Measurements from ENCODE around the gene COA6.

The COA6 gene

GRCh38 chr1:234373064-234373958, at the start of gene COA6:
TSS of gene COA6 (plus strand) at chr1:234373456. CDS start at chr1:234373467, 11 bp downstream.
- peak; percentile 94 for DNase-seq (ENCODE audit: low spot score)

- no peak for DNase-seq (ENCODE audit: low spot score)
These were observed 48.4 kb upstream of the COA6 start for GRCh38 chr1:234324821-234325220.

DNA sequence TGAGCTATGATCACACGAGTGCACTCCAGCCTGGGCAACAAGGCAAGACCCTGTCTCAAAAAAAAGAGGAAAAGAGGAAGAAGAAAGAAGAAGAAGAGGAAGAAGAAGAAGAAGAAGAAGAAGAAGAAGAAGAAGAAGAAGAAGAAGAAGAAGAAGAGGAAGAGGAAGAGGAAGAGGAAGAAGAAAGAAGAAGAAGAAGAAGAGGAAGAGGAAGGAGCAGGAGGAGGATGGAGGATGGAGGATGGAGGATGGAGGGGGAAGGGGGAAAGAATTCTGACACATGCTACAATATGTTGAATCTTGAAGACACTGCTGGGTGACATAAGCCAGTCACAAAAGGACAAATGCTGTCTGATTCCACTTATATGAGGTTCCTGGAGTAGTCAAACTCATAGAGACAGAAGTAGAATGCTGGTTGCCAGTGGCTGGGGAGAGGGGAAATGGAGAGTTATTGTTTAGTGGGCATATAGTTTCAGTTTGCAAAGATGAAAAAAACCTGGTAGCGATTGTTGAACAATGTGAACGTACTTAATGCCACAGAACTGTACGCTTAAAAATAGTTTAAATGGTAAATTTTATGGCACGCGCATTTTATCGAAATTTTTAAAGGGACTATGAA, 47.3 kb upstream of the COA6 start:
- DNase-seq (ENCODE audit: low spot score): no peak

- peak; percentile 61 for DNase-seq (ENCODE audit: low spot score)
These were observed 46.5 kb upstream of the COA6 start for GRCh38 chr1:234326497-234327366.

GRCh38 chr1:234327577-234328164, 45.6 kb upstream of the COA6 start:
- no peak for DNase-seq (ENCODE audit: low spot score)

DNA sequence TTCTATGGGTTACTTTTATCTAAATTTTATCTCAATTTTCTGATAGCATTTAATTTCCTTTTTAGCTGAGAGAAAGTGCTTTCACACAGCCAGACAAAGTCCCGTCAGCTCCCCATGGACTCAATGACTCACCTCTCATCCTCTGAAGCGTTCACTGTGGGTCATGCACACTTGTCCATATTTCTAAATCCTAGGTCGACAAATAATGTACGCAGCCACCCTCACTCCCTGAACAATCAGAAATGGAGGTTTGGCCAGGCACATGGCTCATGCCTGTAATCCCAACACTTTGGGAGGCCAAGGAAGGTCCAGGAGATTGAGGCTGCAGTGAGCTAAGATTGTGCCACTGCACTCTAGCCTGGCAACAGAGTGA, 42.4 kb upstream of the COA6 start:
- DNase-seq (ENCODE audit: low spot score): no peak

GRCh38 chr1:234331507-234331906, 41.7 kb upstream of the COA6 start:
- DNase-seq (ENCODE audit: low spot score): no peak

- no peak for DNase-seq (ENCODE audit: low spot score)
These were observed 36.9 kb upstream of the COA6 start for GRCh38 chr1:234336359-234336758.

GRCh38 chr1:234337233-234337632, 36.0 kb upstream of the COA6 start:
- DNase-seq (ENCODE audit: low spot score): no peak

GRCh38 chr1:234340528-234340927, 32.7 kb upstream of the COA6 start:
- no peak for DNase-seq (ENCODE audit: low spot score)

DNA sequence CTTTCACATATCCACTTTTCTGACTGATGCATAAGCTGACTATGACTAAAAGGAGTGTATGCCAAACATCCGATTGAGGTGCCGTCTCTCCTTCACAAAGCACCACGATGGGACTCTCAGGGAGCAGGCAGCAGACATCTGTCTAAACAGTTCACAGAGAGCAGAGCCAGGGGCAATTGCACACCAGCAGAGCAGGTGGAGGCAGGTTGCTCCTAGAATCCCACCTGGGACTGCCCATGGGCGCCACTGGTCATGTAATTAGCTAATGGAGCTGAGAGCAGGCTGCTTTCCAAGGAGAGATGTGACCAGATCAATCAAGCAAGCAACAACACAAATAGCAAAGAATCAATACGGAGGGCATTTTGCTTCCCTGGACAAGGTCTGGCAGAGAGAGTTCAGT, 30.5 kb upstream of the COA6 start:
- DNase-seq (ENCODE audit: low spot score): no peak

- DNase-seq (ENCODE audit: low spot score): no peak
These were observed 28.0 kb upstream of the COA6 start for GRCh38 chr1:234345237-234345636.

GRCh38 chr1:234348964-234349363, 24.3 kb upstream of the COA6 start:
- no peak for DNase-seq (ENCODE audit: low spot score)

DNA sequence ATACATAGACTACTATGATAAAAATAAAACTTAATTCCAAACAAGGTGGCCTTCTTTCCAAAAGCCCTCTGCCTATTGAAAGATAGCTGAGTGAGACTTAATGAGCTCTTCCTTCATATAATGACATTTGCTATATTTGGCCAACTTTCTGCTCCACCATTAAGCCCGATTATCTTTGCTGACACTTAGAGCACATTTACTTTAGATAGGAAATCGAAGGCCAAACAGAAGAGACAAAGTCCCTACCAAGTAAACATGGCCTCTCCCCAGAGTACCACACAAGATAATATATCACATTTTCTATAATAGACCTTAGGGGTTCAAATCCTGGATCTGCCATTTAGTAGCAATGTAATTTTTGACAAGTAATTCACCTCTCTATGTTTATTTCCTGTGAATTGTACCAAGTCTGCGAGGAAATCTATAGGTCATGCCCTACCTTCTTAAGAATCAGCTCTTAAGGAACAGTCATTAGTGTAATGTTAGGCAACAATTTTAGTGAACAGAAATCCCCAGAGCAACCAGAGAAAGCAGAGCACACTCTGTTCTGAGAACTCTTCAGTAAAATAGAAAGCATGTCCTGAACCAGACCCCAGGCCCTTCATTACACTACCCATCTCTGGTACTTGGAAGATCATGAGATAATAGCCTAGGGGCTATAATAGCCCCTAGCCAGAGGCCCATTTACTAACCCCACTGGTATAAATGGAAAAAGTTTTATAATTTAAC, 17.3 kb upstream of the COA6 start:
- DNase-seq (ENCODE audit: low spot score): no peak

GRCh38 chr1:234356615-234357269, 16.5 kb upstream of the COA6 start:
- peak; percentile 52 for DNase-seq (ENCODE audit: low spot score)

GRCh38 chr1:234357831-234358230, 15.4 kb upstream of the COA6 start:
- no peak for DNase-seq (ENCODE audit: low spot score)

- no peak for DNase-seq (ENCODE audit: low spot score)
These were observed 12.1 kb upstream of the COA6 start for GRCh38 chr1:234361102-234361603.

- no peak for DNase-seq (ENCODE audit: low spot score)
These were observed 10.7 kb upstream of the COA6 start for GRCh38 chr1:234362558-234362957.

GRCh38 chr1:234368320-234369032, 4.8 kb upstream of the COA6 start:
- no peak for DNase-seq (ENCODE audit: low spot score)

DNA sequence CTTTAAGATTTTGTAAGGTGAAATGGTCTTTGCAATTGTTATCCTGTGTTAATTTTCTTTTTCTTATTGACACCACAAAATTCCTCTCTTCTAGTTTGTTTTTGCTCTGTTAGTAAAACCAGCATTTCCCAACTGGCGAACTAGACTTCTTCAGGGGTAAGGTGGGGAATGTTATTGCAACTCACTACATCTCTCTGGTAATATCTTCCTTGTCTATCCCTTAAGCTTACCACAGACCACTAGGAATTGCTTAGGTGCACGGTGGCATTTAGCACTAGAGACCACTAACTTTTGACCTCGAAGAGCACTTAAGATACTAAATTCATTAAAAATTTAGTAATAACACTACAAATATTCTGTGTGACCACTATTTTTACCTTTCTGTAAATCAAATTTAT, 4.2 kb upstream of the COA6 start:
- no peak for DNase-seq (ENCODE audit: low spot score)
